Ammon's horn (tissue), 1 donor: ENCODE data around the gene FBXL19.

Experiments used
- DNase-seq: peaks from one replicate; pipeline ENCODE4 v3.0.0-alpha.2; 2016; ENCODE audit warnings: low spot score

Gene FBXL19

GRCh38 chr16:30944352-30944751 is 21.0 kb downstream of the FBXL19 start:
- no peak for DNase-seq

GRCh38 chr16:30946671-30947540 is 23.5 kb downstream of the FBXL19 start:
- no peak for DNase-seq

- DNase-seq, result no peak
Measured at GRCh38 chr16:30947541-30947858, 24.1 kb downstream of the FBXL19 start.

DNA sequence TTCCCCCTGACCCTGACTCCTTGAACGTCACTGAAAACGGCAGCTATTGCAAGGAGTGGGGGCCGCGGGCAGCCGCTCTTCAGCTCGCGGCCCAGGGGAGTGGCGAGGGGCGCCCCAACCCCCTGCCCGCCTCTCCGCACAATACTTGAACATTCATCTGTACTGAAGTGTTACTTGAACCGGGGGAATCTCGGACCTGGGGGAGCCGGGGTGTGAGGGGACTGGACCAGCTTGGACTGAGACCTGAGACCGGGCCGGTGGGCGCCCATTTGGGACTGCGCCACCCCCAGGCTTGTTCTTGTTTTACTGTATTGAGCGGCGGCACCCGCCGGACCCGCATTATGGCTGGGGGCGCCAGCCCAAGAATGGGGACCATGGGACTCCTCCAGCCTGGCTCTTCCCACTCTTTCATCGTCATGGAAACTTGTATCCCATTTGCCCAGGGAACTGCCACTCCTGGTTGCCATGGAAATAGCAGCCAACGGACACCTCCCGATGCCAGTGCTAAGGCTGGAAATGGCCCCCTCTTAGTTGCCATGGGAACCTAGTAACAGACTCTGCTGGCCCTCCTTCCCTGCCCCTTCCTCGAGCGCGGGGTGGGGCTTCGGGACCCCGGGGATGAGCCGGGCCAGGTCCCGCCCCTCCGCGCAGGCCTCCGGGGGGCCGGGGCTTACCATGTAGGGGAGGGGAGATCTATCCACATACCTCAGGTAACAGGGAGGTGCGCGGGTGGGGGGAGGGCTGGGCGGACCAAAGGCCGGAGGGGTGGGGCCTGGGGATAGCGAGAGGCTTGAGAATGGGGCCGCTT is 24.7 kb downstream of the FBXL19 start:
- peak; percentile 98 for DNase-seq

GRCh38 chr16:30948667-30949649 is 25.6 kb downstream of the FBXL19 start, which contains the start of gene ORAI3:
Gene ORAI3 (plus strand): TSS chr16:30949068. CDS start chr16:30949290, 222 bp downstream.
- peak; percentile 84 for DNase-seq

DNA sequence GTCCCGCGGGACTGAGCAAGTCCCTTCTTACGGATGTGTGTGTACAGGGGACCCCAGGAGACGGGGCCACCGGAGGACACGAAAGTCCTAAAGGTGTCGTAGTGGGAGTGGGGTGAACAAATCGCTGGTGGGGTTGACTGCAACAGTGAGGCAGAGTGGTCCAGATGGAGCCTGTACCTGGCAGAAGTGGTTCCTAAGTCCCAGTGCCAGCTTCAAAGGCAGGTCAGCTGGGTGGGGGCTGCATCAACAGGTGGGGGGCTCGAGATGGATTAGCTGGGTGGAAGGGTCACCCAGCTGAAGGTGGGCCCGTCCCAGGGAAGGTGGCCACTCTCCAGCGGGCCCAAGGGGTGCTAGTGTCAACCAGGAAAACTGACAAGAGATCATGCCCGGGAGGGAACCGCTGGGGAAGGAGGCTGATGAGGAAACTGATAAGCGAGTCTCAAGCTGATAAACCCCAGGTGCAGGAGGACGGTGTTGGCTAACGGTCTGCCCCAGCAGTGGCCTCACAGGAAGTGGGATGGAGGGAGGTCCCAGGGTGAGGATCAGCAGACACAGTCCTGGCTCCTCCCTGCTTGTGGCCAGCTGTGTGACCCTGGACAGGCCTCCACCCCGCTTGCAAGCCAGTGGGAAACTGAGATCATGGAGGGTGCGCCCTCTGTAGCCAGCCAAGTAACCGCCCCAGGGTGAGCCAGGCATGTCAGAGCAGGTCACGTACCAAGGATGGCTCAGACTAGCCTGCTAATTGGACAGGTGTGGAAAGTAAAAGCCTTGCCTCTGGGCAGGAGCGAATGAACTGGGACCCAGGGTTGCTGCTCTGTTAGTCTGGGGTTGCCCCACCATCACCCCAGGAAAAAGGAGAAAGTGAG is 26.5 kb downstream of the FBXL19 start:
- peak; percentile 64 for DNase-seq

- DNase-seq, result no peak
Measured at GRCh38 chr16:30950516-30951065, 27.2 kb downstream of the FBXL19 start.

- DNase-seq, result no peak
Measured at GRCh38 chr16:30951193-30951592, 27.8 kb downstream of the FBXL19 start.

DNA sequence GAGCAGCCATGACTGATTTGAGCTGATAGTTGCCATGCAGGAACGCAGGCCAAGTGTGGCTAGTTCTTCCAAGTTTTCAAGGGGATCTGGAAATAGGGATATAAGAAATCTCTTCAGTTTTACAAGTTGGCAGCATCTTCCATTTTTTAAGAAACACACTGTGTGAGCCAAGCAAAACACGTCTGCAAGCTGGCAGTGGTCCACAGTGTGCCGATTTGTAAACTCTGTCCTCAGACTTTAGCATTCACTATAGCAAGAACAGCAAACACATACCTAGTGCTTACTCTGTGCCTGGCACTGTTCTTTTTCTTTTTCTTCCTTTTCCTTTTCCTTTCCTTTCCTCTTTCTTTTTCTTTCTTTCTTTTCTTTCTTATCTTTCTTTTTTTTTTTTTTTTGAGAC is 28.4 kb downstream of the FBXL19 start:
- no peak for DNase-seq

- DNase-seq, result no peak
Measured at GRCh38 chr16:30953111-30953510, 29.7 kb downstream of the FBXL19 start.

- peak; percentile 81 for DNase-seq
Measured at GRCh38 chr16:30953511-30954124, 30.2 kb downstream of the FBXL19 start.

DNA sequence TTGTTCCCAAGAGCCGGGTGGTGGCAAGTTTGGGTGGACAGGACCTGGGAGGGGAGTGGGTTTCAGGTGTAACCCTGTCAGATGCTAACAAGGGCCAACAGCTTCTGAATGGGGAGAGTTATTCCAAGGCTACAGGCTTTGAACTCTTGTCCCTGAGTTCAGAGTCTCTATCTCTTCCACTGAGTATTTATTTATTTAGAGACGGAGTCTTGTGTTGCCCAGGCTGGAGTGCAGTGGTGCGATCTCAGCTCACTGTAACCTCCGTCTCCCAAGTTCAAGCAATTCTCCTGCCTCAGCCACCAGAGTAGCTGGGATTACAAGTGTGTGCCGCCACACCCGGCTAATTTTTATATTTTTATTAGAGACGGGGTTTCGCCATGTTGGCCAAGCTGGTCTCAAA is 31.6 kb downstream of the FBXL19 start:
- no peak for DNase-seq

GRCh38 chr16:30956601-30957455 is 33.5 kb downstream of the FBXL19 start:
- DNase-seq, result peak; percentile 70

GRCh38 chr16:30957456-30958174 is 34.2 kb downstream of the FBXL19 start, which contains the start of gene SETD1A:
Gene SETD1A (plus strand): TSS chr16:30957754. CDS start chr16:30958732, 978 bp downstream.
- DNase-seq, result peak; percentile 97

DNA sequence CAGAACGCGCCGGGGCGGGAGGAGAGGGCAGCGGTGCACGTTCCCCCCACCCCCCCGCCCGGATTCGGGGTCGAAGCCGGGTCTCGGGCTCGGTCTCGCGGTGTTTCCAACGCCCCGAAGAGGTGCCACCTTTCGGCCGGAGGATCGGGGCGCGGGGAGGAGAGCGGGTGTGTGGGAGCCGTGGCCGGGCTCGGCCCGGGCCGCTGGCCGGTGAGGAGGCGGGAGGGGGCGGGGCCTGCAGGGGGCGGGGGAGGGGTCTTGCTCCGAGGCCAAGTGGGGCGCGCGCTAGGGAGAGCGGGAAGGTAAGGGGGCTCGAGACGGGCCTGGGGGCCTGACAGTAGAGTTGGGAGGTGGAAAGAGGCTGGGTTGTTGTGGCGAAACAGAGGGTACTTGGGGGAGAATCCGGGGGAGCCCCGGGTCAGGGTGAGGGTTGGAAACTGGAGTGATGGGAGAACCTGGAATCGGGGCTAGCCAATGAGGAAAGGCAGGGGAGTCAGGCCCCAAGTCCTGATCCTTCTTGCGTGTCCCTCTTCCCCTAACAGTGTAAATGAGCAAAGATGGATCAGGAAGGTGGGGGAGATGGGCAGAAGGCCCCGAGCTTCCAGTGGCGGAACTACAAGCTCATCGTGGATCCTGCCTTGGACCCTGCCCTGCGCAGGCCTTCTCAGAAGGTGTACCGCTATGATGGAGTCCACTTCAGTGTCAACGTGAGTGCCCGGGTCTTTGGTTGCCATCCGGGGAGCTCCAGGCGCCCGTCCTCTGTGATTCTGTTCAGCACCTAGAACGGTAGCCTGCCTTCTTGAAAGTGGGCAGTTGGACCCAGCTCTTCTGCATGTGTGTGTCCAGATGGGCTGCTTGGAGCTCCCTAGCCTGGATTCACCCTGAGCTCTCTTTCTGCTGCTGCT is 35.1 kb downstream of the FBXL19 start:
- no peak for DNase-seq

DNA sequence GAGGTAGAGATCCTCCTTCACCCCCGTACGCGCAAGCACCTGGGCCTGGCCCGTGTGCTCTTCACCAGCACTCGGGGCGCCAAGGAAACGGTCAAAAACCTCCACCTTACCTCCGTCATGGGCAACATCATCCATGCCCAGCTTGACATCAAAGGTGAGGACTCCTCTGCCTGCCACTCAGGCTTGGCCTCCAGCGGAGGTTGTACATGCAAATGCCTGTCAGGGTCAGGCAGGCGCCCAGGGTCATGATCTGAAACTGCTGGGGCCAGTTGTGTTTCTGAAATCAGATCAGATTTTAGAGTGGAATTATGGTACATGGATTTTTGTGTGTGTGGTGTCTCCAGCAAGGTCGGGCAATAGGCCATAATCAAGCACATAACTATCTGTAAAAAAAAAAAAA is 38.0 kb downstream of the FBXL19 start:
- DNase-seq, result no peak

GRCh38 chr16:30963925-30964511 is 40.6 kb downstream of the FBXL19 start:
- DNase-seq, result no peak
